OCI-LY7 (cell line): ENCODE results near the gene C16orf78. TPM values are rescaled to one million over a fixed set of nuclear protein-coding genes. Genes with fewer than 3 reads are reported as not detected.

Source experiments
- BruUV-seq: library from RNA; stranded (reverse); fragments of 400-500 nt; replicated peaks from 2 replicates; lab custom pipeline; 2021; lab: Mats Ljungman, UMichigan
- CTCF ChIA-PET: fragments of 300-600 bp; sonication (Branson Sonifier 250); formaldehyde crosslinking; loops from one replicate; lab custom pipeline; 2022; ENCODE audit warnings: antibody characterized with exemption; ENCODE audit not compliant: unreplicated experiment; lab: Charles Lee
- POLR2A ChIA-PET: fragments of 300-600 bp; sonication (Branson Sonifier 250); formaldehyde crosslinking; loops from one replicate; lab custom pipeline; 2022; ENCODE audit warnings: antibody characterized with exemption; lab: Charles Lee
- DNase-seq: peaks from one replicate; pipeline ENCODE4 v3.0.0-alpha.2; 2015; ENCODE audit warnings: low spot score
- H2AFZ ChIP-seq: fragments of 200-600 bp; sonication (generic), shearing (Covaris generic); 2 replicates; pipeline ENCODE4 v1.6.1; 2014; ENCODE audit warnings: mild to moderate bottlenecking, antibody characterized with exemption, low read length, moderate library complexity
- H3K27ac ChIP-seq: fragments of 200-600 bp; sonication (generic); 2 replicates; pipeline ENCODE4 v1.5.1; 2014; ENCODE audit warnings: mixed run types, low read depth, mild to moderate bottlenecking, moderate library complexity, low read length, inconsistent platforms; ENCODE audit not compliant: poor library complexity, severe bottlenecking
- H3K36me3 ChIP-seq: fragments of 200-600 bp; sonication (generic); 2 replicates; pipeline ENCODE4 v1.6.1; 2014; ENCODE audit warnings: mild to moderate bottlenecking, antibody characterized with exemption, low read length, moderate library complexity, mixed read lengths; ENCODE audit not compliant: insufficient read depth
- H3K4me1 ChIP-seq: fragments of 200-600 bp; sonication (generic); 2 replicates; pipeline ENCODE4 v1.5.1; 2014; ENCODE audit warnings: mild to moderate bottlenecking, low read length; ENCODE audit not compliant: insufficient read depth, poor library complexity, severe bottlenecking
- H3K4me2 ChIP-seq: fragments of 200-600 bp; sonication (generic); 2 replicates; pipeline ENCODE4 v1.6.1; 2014; ENCODE audit warnings: mild to moderate bottlenecking, low read length
- H3K4me3 ChIP-seq: fragments of 200-600 bp; sonication (generic); 2 replicates; pipeline ENCODE4 v1.5.1; 2014; ENCODE audit warnings: mild to moderate bottlenecking, low read depth, low read length; ENCODE audit not compliant: poor library complexity, severe bottlenecking
- H3K79me2 ChIP-seq: fragments of 200-600 bp; sonication (generic); 2 replicates; pipeline ENCODE4 v1.6.1; 2016; ENCODE audit warnings: low read depth, mild to moderate bottlenecking, low read length, moderate library complexity, mixed read lengths; ENCODE audit not compliant: insufficient read depth
- H3K9me2 ChIP-seq: fragments of 200-600 bp; sonication (generic); 2 replicates; pipeline ENCODE4 v1.6.1; 2016; ENCODE audit warnings: mild to moderate bottlenecking, low read length, mixed read lengths; ENCODE audit not compliant: insufficient read depth
- H3K9me3 ChIP-seq: fragments of 200-600 bp; sonication (generic); 2 replicates; pipeline ENCODE4 v1.6.1; 2014; ENCODE audit warnings: mild to moderate bottlenecking, mixed run types, low read length, mixed read lengths
- H4K20me1 ChIP-seq: fragments of 200-600 bp; sonication (generic); 2 replicates; pipeline ENCODE4 v1.6.1; 2014; ENCODE audit warnings: mild to moderate bottlenecking, antibody characterized with exemption, low read length, moderate library complexity, mixed read lengths; ENCODE audit not compliant: insufficient read depth
- EZH2phosphoT487 ChIP-seq: fragments of 200-600 bp; sonication (generic); IDR thresholded peaks from 2 replicates; pipeline ENCODE4 v1.6.1; 2018; ENCODE audit warnings: low read depth, borderline replicate concordance, mild to moderate bottlenecking, mixed run types, antibody characterized with exemption, low read length, moderate library complexity, mixed read lengths
- intact Hi-C: fragments of 100-400 bp; cut with micrococcal nuclease; formaldehyde crosslinking; loops from one replicate; pipeline ENCODE4 v1.10.0; 2022; ENCODE audit not compliant: unreplicated experiment
- total RNA-seq, 2 experiments: library from RNA; depleted of rRNA in 1 of 2; stranded (reverse); fragments of >200 nt in 1 of 2; shearing (Covaris generic) in 1 of 2; gene quantifications; 2 replicates each; pipeline ENCODE4 v1.2.3, GENCODE V29; 2014 to 2022
- TF ChIP-seq, protein P1 (sequence below): fragments of 200-600 bp; sonication (generic); conservative IDR thresholded peaks from 2 replicates; pipeline ENCODE4 v1.5.1; 2014; ENCODE audit warnings: mild to moderate bottlenecking, antibody characterized with exemption, low read length, moderate library complexity, mixed read lengths

Gene C16orf78
- total RNA-seq, 2 experiments from 2014 or later = not detected

DNA sequence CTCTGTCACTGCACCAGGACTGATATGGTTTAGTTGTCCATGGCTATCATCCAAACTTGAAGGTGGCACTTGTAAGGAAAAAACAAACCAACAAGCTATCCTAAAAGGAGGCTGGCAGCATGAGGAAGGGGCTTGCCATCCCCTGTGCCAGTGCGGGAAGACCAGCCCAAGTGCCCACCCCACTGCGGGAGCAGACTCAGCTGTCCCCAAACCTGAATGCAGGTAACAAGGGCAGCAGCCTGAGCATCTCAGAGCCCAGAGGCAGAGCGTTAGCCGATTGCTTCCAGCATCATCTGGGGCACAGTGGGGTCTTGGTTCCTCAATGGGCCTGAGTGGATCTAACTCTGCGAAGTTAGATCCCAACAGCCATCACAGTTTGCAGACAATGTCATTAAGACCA lies 29.2 kb upstream of the C16orf78 start:
- Histone ChIP-seq H3K27ac (no peak overlapping the region), H3K9me2 (no peaks in the 10 kb centered on the region), H3K4me3 (no peak overlapping the region), H2AFZ (no peak overlapping the region), H3K4me1 (peaks cover 21% of the 10 kb centered on the region), H3K36me3 (no peaks in the 10 kb centered on the region), H4K20me1 (no peaks in the 10 kb centered on the region), H3K4me2 (no peak overlapping the region), H3K79me2 (no peaks in the 10 kb centered on the region), H3K9me3 (no peaks in the 10 kb centered on the region)
- POLR2A ChIA-PET = no interaction called here
- CTCF ChIA-PET = no interaction called here
- intact Hi-C loops = no loop called here
- TF ChIP-seq, protein P1, sequence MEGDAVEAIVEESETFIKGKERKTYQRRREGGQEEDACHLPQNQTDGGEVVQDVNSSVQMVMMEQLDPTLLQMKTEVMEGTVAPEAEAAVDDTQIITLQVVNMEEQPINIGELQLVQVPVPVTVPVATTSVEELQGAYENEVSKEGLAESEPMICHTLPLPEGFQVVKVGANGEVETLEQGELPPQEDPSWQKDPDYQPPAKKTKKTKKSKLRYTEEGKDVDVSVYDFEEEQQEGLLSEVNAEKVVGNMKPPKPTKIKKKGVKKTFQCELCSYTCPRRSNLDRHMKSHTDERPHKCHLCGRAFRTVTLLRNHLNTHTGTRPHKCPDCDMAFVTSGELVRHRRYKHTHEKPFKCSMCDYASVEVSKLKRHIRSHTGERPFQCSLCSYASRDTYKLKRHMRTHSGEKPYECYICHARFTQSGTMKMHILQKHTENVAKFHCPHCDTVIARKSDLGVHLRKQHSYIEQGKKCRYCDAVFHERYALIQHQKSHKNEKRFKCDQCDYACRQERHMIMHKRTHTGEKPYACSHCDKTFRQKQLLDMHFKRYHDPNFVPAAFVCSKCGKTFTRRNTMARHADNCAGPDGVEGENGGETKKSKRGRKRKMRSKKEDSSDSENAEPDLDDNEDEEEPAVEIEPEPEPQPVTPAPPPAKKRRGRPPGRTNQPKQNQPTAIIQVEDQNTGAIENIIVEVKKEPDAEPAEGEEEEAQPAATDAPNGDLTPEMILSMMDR = no peak
- no peak for DNase-seq
- no TSS peak for BruUV-seq

GRCh38 chr16:49345829-49346228 lies 27.8 kb upstream of the C16orf78 start:
- TF ChIP-seq, protein P1 = no peak
- TF ChIP-seq EZH2phosphoT487 = no peak
- H4K20me1 ChIP-seq = no peaks in the 10 kb centered on the region
- ChIA-PET POLR2A (no interaction called here), CTCF (no interaction called here)
- no peaks in the 10 kb centered on the region for H3K9me2 ChIP-seq
- BruUV-seq = no TSS peak
- H3K79me2 ChIP-seq = no peaks in the 10 kb centered on the region
- no peak overlapping the region for H3K4me2 ChIP-seq
- peak; percentile 50 for DNase-seq
- intact Hi-C loops = no loop called here
- H3K4me3 ChIP-seq = no peak overlapping the region
- no peaks in the 10 kb centered on the region for H3K9me3 ChIP-seq
- no peaks in the 10 kb centered on the region for H3K36me3 ChIP-seq
- peaks cover 6% of the 10 kb centered on the region for H3K4me1 ChIP-seq
- H2AFZ ChIP-seq = no peak overlapping the region
- no peak overlapping the region for H3K27ac ChIP-seq

DNA sequence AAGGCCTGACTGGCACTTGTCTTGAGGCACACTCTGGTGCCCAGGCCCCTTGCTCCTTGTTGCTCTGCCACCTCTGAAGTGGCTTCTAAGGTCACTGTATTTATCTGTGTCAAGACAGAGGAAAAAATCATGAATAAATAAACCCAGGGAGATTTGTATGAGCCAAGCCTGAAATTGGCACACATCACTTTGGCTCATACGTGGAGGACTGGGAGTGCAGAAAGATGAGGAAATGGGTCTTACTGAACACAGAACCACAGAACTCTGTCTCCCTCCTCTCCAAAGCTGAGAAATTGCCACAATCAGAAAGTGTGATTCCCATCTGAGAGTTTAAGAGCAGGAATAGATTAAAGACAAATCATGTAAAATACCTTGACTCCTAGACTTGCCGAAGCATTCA lies 27.1 kb upstream of the C16orf78 start:
- Histone ChIP-seq H3K36me3 (no peaks in the 10 kb centered on the region), H3K4me3 (no peak overlapping the region), H3K9me3 (no peaks in the 10 kb centered on the region), H3K9me2 (no peaks in the 10 kb centered on the region), H3K27ac (no peak overlapping the region), H3K4me1 (peaks cover 4% of the 10 kb centered on the region), H3K4me2 (no peak overlapping the region), H2AFZ (no peak overlapping the region), H3K79me2 (no peaks in the 10 kb centered on the region), H4K20me1 (no peaks in the 10 kb centered on the region)
- TF ChIP-seq, protein P1 = no peak
- TF ChIP-seq EZH2phosphoT487 = no peak
- ChIA-PET CTCF (no interaction called here), POLR2A (no interaction called here)
- intact Hi-C loops = no loop called here
- no peak for DNase-seq
- no TSS peak for BruUV-seq
